ENCODE measurements around the gene PRR36. TPM values are rescaled to one million over a fixed set of nuclear protein-coding genes. Genes with fewer than 3 reads are reported as not detected.
"Not testable (repeated sequence)": the region's sequence is repeated elsewhere in the genome, so short reads cannot be mapped to it uniquely, and the experiment has no call there.

PRR36 gene
- total RNA-seq, 1 donor from 2014 or later = 0.13 TPM

- DNase-seq (ENCODE audit: low spot score) = no peak
- intact Hi-C loops (cut with DNase I) = loop anchor here (5.0 kb wide), 1 partner anchor 71 kb away; the partner anchor contains the start of gene EVI5L
Measured at GRCh38 chr19:7902796-7903243, 28.6 kb upstream of the PRR36 start.

- no peak for DNase-seq (ENCODE audit: low spot score)
- intact Hi-C loops (cut with DNase I) = loop anchor here (5.0 kb wide), 1 partner anchor 69 kb away; the partner anchor contains the start of gene EVI5L
Measured at GRCh38 chr19:7901337-7901736, 27.1 kb upstream of the PRR36 start.

GRCh38 chr19:7900931-7901330 lies 26.7 kb upstream of the PRR36 start:
- intact Hi-C loops (cut with DNase I) = loop anchor here (5.0 kb wide), 1 partner anchor 69 kb away; the partner anchor contains the start of gene EVI5L
- no peak for DNase-seq (ENCODE audit: low spot score)

- intact Hi-C loops (cut with DNase I) = loop anchor here (5.0 kb wide), 1 partner anchor 68 kb away; the partner anchor contains the start of gene EVI5L
- DNase-seq (ENCODE audit: low spot score) = no peak
Measured at GRCh38 chr19:7900401-7900870, 26.2 kb upstream of the PRR36 start.

GRCh38 chr19:7899751-7900378 lies 25.7 kb upstream of the PRR36 start:
- DNase-seq (ENCODE audit: low spot score) = no peak
- intact Hi-C loops (cut with DNase I) = loop anchor here (5.0 kb wide), 1 partner anchor 68 kb away; the partner anchor contains the start of gene EVI5L

- intact Hi-C loops (cut with DNase I) = no loop called here
- no peak for DNase-seq (ENCODE audit: low spot score)
Measured at GRCh38 chr19:7898967-7899366, 24.8 kb upstream of the PRR36 start.

GRCh38 chr19:7897292-7897691 lies 23.1 kb upstream of the PRR36 start:
- DNase-seq (ENCODE audit: low spot score) = no peak
- intact Hi-C loops (cut with DNase I) = no loop called here

- no peak for DNase-seq (ENCODE audit: low spot score)
- intact Hi-C loops (cut with DNase I) = no loop called here
Measured at GRCh38 chr19:7895565-7895964, 21.4 kb upstream of the PRR36 start.

GRCh38 chr19:7894612-7895309 lies 20.6 kb upstream of the PRR36 start:
- DNase-seq (ENCODE audit: low spot score) = no peak
- intact Hi-C loops (cut with DNase I) = no loop called here

GRCh38 chr19:7893362-7894101 lies 19.3 kb upstream of the PRR36 start:
- intact Hi-C loops (cut with DNase I); DNase-seq (ENCODE audit: low spot score): not testable (repeated sequence)

GRCh38 chr19:7888826-7889217 lies 14.6 kb upstream of the PRR36 start:
- intact Hi-C loops (cut with DNase I) = no loop called here
- DNase-seq (ENCODE audit: low spot score) = no peak

- DNase-seq (ENCODE audit: low spot score) = no peak
- intact Hi-C loops (cut with DNase I) = no loop called here
Measured at GRCh38 chr19:7888145-7888825, 14.1 kb upstream of the PRR36 start, which contains the start of gene LRRC8E. TSS of gene LRRC8E (plus strand) at chr19:7888510. CDS start at chr19:7895604, 7,094 bp downstream.

GRCh38 chr19:7887408-7888144 lies 13.4 kb upstream of the PRR36 start:
- intact Hi-C loops (cut with DNase I) = no loop called here
- DNase-seq (ENCODE audit: low spot score) = no peak

GRCh38 chr19:7885818-7886217 lies 11.6 kb upstream of the PRR36 start:
- intact Hi-C loops (cut with DNase I) = no loop called here
- no peak for DNase-seq (ENCODE audit: low spot score)

GRCh38 chr19:7883796-7884570 lies 9.8 kb upstream of the PRR36 start:
- intact Hi-C loops (cut with DNase I) = no loop called here
- no peak for DNase-seq (ENCODE audit: low spot score)

GRCh38 chr19:7883105-7883504 lies 8.9 kb upstream of the PRR36 start:
- DNase-seq (ENCODE audit: low spot score) = no peak
- intact Hi-C loops (cut with DNase I) = no loop called here

- intact Hi-C loops (cut with DNase I) = no loop called here
- no peak for DNase-seq (ENCODE audit: low spot score)
Measured at GRCh38 chr19:7881910-7882309, 7.7 kb upstream of the PRR36 start.

GRCh38 chr19:7879836-7880235 lies 5.6 kb upstream of the PRR36 start:
- intact Hi-C loops (cut with DNase I) = no loop called here
- DNase-seq (ENCODE audit: low spot score) = no peak

All from cardiac septum (tissue), 1 donor.